Measurements from ENCODE around the gene HOXD10.

DNA sequence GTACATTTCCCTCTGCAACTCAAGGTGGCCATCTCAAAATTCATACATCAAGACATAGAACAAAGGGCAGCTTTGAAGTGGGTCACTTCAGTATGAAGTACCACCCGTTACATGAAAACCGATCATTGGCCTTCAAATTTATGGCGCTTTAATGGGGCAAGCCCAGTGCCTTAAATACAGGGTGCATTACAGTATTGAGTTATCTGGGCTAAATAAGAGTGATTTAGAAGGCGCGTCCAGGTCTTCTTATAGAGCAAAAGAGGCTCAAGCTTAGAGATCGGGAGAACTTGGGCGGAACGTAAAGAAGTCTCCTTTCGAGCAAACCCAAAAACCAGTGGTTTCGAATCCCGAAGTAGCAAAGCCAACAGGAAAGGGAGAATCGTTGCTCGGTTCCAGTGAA, 47.6 kb downstream of the HOXD10 start:
- TF ChIP-seq, protein P1, sequence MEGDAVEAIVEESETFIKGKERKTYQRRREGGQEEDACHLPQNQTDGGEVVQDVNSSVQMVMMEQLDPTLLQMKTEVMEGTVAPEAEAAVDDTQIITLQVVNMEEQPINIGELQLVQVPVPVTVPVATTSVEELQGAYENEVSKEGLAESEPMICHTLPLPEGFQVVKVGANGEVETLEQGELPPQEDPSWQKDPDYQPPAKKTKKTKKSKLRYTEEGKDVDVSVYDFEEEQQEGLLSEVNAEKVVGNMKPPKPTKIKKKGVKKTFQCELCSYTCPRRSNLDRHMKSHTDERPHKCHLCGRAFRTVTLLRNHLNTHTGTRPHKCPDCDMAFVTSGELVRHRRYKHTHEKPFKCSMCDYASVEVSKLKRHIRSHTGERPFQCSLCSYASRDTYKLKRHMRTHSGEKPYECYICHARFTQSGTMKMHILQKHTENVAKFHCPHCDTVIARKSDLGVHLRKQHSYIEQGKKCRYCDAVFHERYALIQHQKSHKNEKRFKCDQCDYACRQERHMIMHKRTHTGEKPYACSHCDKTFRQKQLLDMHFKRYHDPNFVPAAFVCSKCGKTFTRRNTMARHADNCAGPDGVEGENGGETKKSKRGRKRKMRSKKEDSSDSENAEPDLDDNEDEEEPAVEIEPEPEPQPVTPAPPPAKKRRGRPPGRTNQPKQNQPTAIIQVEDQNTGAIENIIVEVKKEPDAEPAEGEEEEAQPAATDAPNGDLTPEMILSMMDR (IDR thresholded peaks at IDR 0.05; ENCODE audit: low read depth, low read length) = no peak
- no peak for TF ChIP-seq EZH2phosphoT487 (IDR thresholded peaks at IDR 0.05; ENCODE audit: low read depth)

Measured in OCI-LY3 (cell line).